IPS DF 4.7 (cell line): ENCODE results near the gene U2AF1L4.

ENCODE experiments used
- DNase-seq: peaks from one replicate; pipeline ENCODE4 v3.0.0-alpha.2; 2013; ENCODE audit warnings: low spot score; ENCODE audit errors: extremely low read depth

U2AF1L4 gene

GRCh38 chr19:35745328-35746086 is at the start of gene U2AF1L4, which contains the start of gene PSENEN:
Gene U2AF1L4 (minus strand): TSS chr19:35745418. CDS start chr19:35745391, 27 bp downstream.
Gene PSENEN (plus strand): TSS chr19:35745651. CDS start chr19:35745931, 280 bp downstream.
- peak; percentile 97 for DNase-seq

- no peak for DNase-seq
These were observed 48.4 kb upstream of the U2AF1L4 start for GRCh38 chr19:35793381-35794165.

GRCh38 chr19:35792888-35793287 is 47.7 kb upstream of the U2AF1L4 start:
- DNase-seq, result no peak

- no peak for DNase-seq
These were observed 47.1 kb upstream of the U2AF1L4 start for GRCh38 chr19:35792312-35792711.

GRCh38 chr19:35791814-35792279 is 46.6 kb upstream of the U2AF1L4 start:
- DNase-seq, result no peak

DNA sequence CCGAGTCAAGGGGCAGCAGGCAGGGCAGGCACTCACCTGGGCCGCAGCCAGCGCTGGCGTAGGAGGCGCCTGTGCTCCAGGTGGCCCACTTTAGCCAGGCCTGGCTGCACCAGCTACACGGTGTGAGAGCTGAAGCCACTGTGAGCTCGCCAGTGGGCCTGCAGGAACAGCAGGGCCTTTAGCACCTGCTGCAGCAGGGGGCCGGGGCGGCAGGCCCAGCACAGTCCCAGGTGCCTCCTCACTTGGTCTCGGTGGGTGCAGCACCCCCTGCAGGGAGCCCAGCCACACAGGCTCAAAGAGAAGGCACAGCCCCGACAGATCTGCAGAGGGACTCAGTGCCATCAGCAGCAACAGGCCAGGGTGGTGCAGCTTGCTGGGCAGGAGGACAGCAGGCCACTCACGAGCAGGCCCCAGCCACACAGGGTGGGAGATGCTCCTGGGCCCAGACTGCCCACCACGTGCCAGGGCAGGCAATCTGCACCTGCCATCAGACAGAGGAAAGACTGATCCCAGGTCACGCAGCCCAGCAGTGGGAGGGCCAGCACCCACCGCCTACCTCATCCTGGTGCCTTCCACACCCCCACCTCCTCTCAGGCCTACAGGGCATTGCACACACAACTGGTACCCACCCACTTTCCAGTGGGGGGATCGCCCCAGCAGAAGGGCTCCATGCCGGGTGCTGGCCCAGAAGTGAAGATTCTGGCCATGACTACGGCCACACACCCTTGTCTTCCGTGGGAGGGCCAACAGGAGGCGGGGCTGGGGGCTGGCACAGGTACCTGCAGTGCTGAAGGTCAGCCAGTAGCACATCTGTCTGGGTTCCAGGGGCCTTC is 46.0 kb upstream of the U2AF1L4 start:
- DNase-seq, result no peak

GRCh38 chr19:35789978-35790944 is 45.0 kb upstream of the U2AF1L4 start:
- DNase-seq, result no peak

DNA sequence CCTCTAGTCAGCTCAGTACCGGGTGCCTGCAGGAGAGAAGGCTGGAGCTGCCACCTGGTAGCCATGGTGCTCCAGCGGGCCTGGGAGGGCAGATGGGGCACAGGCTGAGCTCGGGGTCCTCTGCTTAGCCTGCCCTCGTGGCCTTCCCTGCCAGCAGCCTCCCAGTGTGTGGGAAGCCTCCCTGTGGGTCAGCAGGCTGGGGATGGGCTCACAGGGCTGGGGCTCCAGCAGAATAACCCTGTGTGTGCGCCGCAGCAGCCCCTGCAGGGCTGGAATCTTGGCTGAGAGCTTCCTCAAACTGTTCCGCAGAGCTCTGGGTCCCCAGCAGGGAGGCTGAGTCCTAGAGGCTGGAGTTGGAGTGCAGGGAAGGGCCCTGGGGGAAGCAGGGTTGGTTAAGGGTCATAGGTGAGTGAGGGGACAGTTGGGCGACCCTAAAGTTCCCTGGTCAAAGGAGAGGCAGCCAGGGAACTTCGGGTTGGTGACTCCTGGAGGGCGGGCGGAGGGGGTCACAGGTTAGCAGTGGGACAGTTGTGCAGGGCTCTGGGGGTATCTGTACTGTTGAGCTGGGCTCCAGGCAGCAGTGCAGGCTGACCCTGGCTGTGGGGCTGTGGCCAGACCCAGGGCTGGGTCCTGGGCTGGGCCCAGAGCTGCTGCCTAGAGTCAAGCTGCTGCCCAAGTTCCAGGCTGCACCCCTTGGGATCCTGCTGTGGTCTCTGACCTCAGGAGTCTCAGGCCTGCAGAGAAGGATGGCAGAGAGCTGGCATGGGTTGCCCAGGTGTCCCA is 44.2 kb upstream of the U2AF1L4 start:
- DNase-seq, result no peak

- no peak for DNase-seq
These were observed 43.2 kb upstream of the U2AF1L4 start for GRCh38 chr19:35788205-35788960.

DNA sequence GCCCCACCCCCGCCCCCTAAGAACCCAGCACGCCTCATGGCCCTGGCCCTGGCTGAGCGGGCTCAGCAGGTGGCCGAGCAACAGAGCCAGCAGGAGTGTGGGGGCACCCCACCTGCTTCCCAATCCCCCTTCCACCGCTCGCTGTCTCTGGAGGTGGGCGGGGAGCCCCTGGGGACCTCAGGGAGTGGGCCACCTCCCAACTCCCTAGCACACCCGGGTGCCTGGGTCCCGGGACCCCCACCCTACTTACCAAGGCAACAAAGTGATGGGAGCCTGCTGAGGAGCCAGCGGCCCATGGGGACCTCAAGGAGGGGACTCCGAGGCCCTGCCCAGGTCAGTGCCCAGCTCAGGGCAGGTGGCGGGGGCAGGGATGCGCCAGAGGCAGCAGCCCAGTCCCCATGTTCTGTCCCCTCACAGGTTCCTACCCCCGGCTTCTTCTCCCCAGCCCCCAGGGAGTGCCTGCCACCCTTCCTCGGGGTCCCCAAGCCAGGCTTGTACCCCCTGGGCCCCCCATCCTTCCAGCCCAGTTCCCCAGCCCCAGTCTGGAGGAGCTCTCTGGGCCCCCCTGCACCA is 42.1 kb upstream of the U2AF1L4 start:
- no peak for DNase-seq

GRCh38 chr19:35786299-35787160 is 41.3 kb upstream of the U2AF1L4 start:
- DNase-seq, result no peak

DNA sequence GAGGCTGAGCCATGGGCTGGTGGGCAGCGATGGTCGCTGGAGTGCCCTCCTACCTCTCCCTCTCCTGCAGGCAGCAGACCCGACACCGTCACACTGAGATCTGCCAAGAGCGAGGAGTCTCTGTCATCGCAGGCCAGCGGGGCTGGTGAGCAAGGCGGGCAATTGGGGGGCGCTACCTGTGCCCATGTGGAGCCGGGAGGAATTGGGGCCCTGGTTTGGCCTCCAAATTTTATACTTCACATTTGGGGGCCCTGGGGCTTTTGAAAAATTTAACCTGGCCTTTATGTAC is 40.1 kb upstream of the U2AF1L4 start:
- no peak for DNase-seq

GRCh38 chr19:35784503-35785338 is 39.5 kb upstream of the U2AF1L4 start:
- no peak for DNase-seq

DNA sequence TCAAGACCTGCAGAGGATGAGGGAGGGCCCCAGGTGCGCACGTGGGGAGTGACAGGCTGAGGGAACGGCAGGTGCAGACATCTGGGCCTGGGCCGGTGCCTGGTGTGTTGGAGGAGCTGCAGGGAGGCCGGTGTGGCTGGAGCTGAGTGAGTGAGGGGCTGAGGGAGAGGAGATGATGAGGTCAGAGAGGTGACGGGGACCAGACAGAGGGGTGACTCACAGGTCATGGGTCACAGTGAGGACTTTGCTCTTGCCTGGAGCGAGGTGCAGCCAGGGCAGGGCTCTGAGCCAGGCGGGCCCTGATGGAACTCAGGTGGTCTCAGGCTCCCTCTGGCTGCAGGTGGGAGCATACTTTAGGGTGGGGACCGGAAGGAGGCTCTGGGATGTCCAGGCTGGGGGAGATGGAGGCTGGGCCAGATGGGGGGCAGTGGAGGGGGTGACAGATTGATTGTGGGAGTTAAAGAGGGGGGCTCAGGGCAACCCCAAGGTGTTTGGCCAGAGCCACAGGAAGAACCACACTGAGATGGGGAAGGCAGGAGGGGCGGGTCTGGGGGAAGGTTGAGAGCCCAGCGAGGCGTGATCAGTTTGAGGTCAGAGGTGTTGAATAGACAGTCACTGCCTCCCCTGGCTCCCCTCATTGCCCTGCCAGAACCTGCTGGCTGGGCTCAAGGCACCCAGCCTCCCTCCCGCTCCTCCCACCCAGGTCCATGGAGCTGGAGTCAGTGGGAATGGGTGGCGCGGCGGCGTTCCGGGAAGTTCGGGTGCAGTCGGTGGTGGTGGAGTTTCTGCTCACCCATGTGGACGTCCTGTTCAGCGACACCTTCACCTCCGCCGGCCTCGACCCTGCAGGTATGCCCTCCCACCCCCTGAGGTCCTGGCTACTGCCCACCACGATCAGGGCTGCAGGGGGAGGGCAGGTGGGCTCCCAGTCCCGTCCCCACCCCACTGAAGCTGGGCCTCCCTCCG is 38.5 kb upstream of the U2AF1L4 start:
- no peak for DNase-seq

DNA sequence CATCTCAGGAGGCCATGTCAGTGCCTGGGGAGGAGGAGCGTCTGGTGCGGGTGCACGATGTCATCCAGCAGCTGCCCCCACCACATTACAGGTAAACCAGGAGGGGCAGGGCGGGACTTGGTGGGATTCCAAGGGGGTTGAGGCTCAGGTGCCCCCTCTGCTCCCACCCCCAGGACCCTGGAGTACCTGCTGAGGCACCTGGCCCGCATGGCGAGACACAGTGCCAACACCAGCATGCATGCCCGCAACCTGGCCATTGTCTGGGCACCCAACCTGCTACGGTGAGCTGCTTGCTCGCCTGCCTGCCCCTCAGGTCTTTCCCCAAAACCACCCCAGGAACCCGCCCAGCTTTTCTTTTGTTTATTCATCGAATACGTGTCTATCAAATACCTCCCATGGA is 37.4 kb upstream of the U2AF1L4 start:
- DNase-seq, result no peak

- DNase-seq, result no peak
These were observed 36.4 kb upstream of the U2AF1L4 start for GRCh38 chr19:35781650-35782049.
